NB4 (cell line): Measurements from ENCODE around the gene KATNB1.

ENCODE experiments used
- CTCF ChIP-seq: IDR thresholded peaks from one replicate; pipeline ENCODE4 v1.5.1; 2012; ENCODE audit warnings: low read depth, low read length
- MAX ChIP-seq: IDR thresholded peaks from 2 replicates; pipeline ENCODE4 v1.6.1; 2011; ENCODE audit warnings: low read depth, low read length
- POLR2A ChIP-seq: IDR thresholded peaks from 2 replicates; pipeline ENCODE4 v1.6.1; 2011; ENCODE audit warnings: mild to moderate bottlenecking; ENCODE audit not compliant: insufficient read length; ENCODE audit errors: extremely low read depth

- TF ChIP-seq POLR2A (no peak), CTCF (no peak), MAX (no peak)
Measured at GRCh38 chr16:57775661-57776469, 40.3 kb downstream of the KATNB1 start.
